IMR-90 (cell line): Measurements from ENCODE around the gene TMTC2. TPM values are rescaled to one million over a fixed set of nuclear protein-coding genes. Genes with fewer than 3 reads are reported as not detected.
A peak's percentile ranks its signal among the peaks of the same experiment; 100 is the strongest.

Source experiments
- ATAC-seq: fragments of 200-7000 bp; cut with Tn5 transposase; 2 replicates; pipeline ENCODE4 v1.9.1; 2020; ENCODE audit warnings: low read depth, mild to moderate bottlenecking, moderate library complexity
- BruUV-seq: library from RNA; stranded (reverse); fragments of 400-500 nt; replicated peaks from 2 replicates; lab custom pipeline; 2021; lab: Mats Ljungman, UMichigan
- CTCF ChIA-PET: fragments of 300-600 bp; formaldehyde crosslinking; extraction: SDS; loops from one replicate; lab custom pipeline; 2021; ENCODE audit warnings: antibody characterized with exemption; lab: Yijun Ruan, JAX
- POLR2A ChIA-PET: fragments of 300-600 bp; sonication (Branson Sonifier 250); formaldehyde crosslinking; loops from one replicate; lab custom pipeline; 2022; ENCODE audit warnings: antibody characterized with exemption; ENCODE audit not compliant: unreplicated experiment; lab: Charles Lee
- DNase-seq: peaks from one replicate; pipeline ENCODE4 v3.0.0; 2013
- H2AFZ ChIP-seq: replicated peaks from 2 replicates; pipeline ENCODE3; 2013; ENCODE audit warnings: low read length, mild to moderate bottlenecking; ENCODE audit not compliant: poor library complexity
- H2AK5ac ChIP-seq: 2 replicates; pipeline ENCODE4 v1.6.1; 2013; ENCODE audit warnings: low read depth, low read length, inconsistent platforms
- H2AK9ac ChIP-seq: replicated peaks from 2 replicates; pipeline ENCODE3; 2013; ENCODE audit warnings: mild to moderate bottlenecking, low read depth, low read length, moderate library complexity; ENCODE audit not compliant: poor library complexity
- H2BK120ac ChIP-seq: 2 replicates; pipeline ENCODE4 v1.6.1; 2013; ENCODE audit warnings: low read depth, low read length, inconsistent platforms
- H2BK15ac ChIP-seq: 3 replicates; pipeline ENCODE4 v1.6.1; 2013; ENCODE audit warnings: low read depth, low read length, inconsistent platforms
- H2BK20ac ChIP-seq: 2 replicates; pipeline ENCODE4 v1.6.1; 2013; ENCODE audit warnings: low read depth, mild to moderate bottlenecking, inconsistent platforms, low read length, moderate library complexity
- H2BK5ac ChIP-seq: 2 replicates; pipeline ENCODE4 v1.6.1; 2013; ENCODE audit warnings: mild to moderate bottlenecking, low read depth, low read length, inconsistent platforms; ENCODE audit not compliant: poor library complexity, severe bottlenecking
- H3K14ac ChIP-seq: replicated peaks from 2 replicates; pipeline ENCODE4 v1.6.1; 2013; ENCODE audit warnings: low read depth, low read length, inconsistent platforms
- H3K18ac ChIP-seq: 2 replicates; pipeline ENCODE4 v1.6.1; 2013; ENCODE audit warnings: low read depth, low read length, control low read depth
- H3K23ac ChIP-seq: 2 replicates; pipeline ENCODE4 v1.6.1; 2013; ENCODE audit warnings: low read depth, low read length, inconsistent platforms
- H3K27ac ChIP-seq: 2 replicates; pipeline ENCODE4 v1.5.1; 2013; ENCODE audit warnings: mild to moderate bottlenecking, control low read depth, low read length; ENCODE audit not compliant: insufficient read depth
- H3K27me3 ChIP-seq: 2 replicates; pipeline ENCODE4 v1.6.1; 2013; ENCODE audit warnings: low read length; ENCODE audit not compliant: control insufficient read depth, insufficient read depth
- H3K36me3 ChIP-seq: 2 replicates; pipeline ENCODE4 v1.6.1; 2013; ENCODE audit warnings: low read length, mixed read lengths; ENCODE audit not compliant: control insufficient read depth, insufficient read depth
- H3K4ac ChIP-seq: 2 replicates; pipeline ENCODE4 v1.6.1; 2013; ENCODE audit warnings: low read depth, low read length, inconsistent platforms
- H3K4me1 ChIP-seq: 2 replicates; pipeline ENCODE4 v1.6.1; 2013; ENCODE audit warnings: low read length, mixed read lengths; ENCODE audit not compliant: control insufficient read depth, insufficient read depth
- H3K4me2 ChIP-seq: 2 replicates; pipeline ENCODE4 v1.6.1; 2013; ENCODE audit warnings: low read depth, mild to moderate bottlenecking, control low read depth, low read length, moderate library complexity
- H3K4me3 ChIP-seq: 2 replicates; pipeline ENCODE4 v1.5.1; 2013; ENCODE audit warnings: low read depth, mild to moderate bottlenecking, control low read depth, low read length, moderate library complexity; ENCODE audit not compliant: insufficient read depth
- H3K56ac ChIP-seq: 2 replicates; pipeline ENCODE4 v1.6.1; 2013; ENCODE audit warnings: low read length, inconsistent platforms; ENCODE audit not compliant: insufficient read depth; ENCODE audit errors: extremely low read depth
- H3K79me1 ChIP-seq, 2 experiments: 2 replicates each; pipeline ENCODE4 v1.6.1; 2013; ENCODE audit warnings: low read length in 2 of 2, inconsistent platforms in 1 of 2, low read depth in 1 of 2
- H3K9ac ChIP-seq: 2 replicates; pipeline ENCODE4 v1.6.1; 2013; ENCODE audit warnings: low read depth, low read length, control low read depth
- H3K9me1 ChIP-seq: 2 replicates; pipeline ENCODE4 v1.6.1; 2013; ENCODE audit warnings: low read length, inconsistent platforms; ENCODE audit not compliant: insufficient read depth
- H3K9me3 ChIP-seq: 2 replicates; pipeline ENCODE4 v1.6.1; 2013; ENCODE audit warnings: low read length; ENCODE audit not compliant: control insufficient read depth, insufficient read depth
- H4K20me1 ChIP-seq: 2 replicates; pipeline ENCODE4 v1.6.1; 2013; ENCODE audit warnings: low read length, inconsistent platforms; ENCODE audit not compliant: insufficient read depth
- H4K5ac ChIP-seq: 2 replicates; pipeline ENCODE4 v1.6.1; 2013; ENCODE audit warnings: mild to moderate bottlenecking, low read depth, low read length, control low read depth
- H4K8ac ChIP-seq, 2 experiments: 2 replicates each; pipeline ENCODE4 v1.6.1; 2013; ENCODE audit warnings: low read depth in 2 of 2, low read length in 2 of 2, control low read depth in 1 of 2, inconsistent platforms in 1 of 2
- H4K91ac ChIP-seq: 2 replicates; pipeline ENCODE4 v1.6.1; 2013; ENCODE audit warnings: low read depth, low read length, inconsistent platforms; ENCODE audit not compliant: insufficient read depth
- BHLHE40 ChIP-seq: fragments of 150-350 bp; IDR thresholded peaks from 2 replicates; pipeline ENCODE4 v1.6.1; 2016; ENCODE audit warnings: mild to moderate bottlenecking, low read depth, low read length
- FOS ChIP-seq: fragments of 150-350 bp; IDR thresholded peaks from 2 replicates; pipeline ENCODE4 v1.6.1; 2016; ENCODE audit warnings: low read depth, low read length
- POLR2A ChIP-seq: IDR thresholded peaks from 2 replicates; pipeline ENCODE4 v1.6.1; 2012; ENCODE audit warnings: mild to moderate bottlenecking, low read depth, low read length
- WGBS, 2 experiments: methylation state at CpG; one replicate each; pipeline versions ENCODE4 v1.1.5 to v1.1.7; 2013; ENCODE audit warnings: missing lambda C conversion rate in 2 of 2; ENCODE audit not compliant: insufficient read length in 1 of 2; ENCODE audit errors: extremely low coverage in 2 of 2; 5-methylcytosine and 5-hydroxymethylcytosine counted together
- dilution Hi-C: fragments of 300-500 bp; cut with HindIII; formaldehyde crosslinking; loops from one replicate; pipeline ENCODE4 v1.14.3; 2018; ENCODE audit warnings: low sequenced_read_pairs; ENCODE audit not compliant: unreplicated experiment
- in situ Hi-C: fragments of 300-500 bp; cut with MboI; formaldehyde crosslinking; loops from 3 replicates; pipeline ENCODE4 v1.14.3; 2019; ENCODE audit warnings: low sequenced_read_pairs, inconsistent platforms, mixed read lengths
- intact Hi-C: fragments of 100-400 bp; cut with micrococcal nuclease; formaldehyde crosslinking; loops from 2 replicates; pipeline ENCODE4 v1.10.0; 2022
- polyA plus RNA-seq, 3 experiments: library from polyadenylated mRNA; depleted of rRNA; stranded (reverse); fragments of >200 nt; gene quantifications; 2 replicates each; pipeline ENCODE4 v1.2.3, GENCODE V29; 2012; ENCODE audit warnings: low replicate concordance in 1 of 3
- total RNA-seq: library from RNA; depleted of rRNA; stranded (reverse); fragments of >200 nt; gene quantifications from 2 replicates; pipeline ENCODE4 v1.2.3, GENCODE V29; 2012

TMTC2 gene
- total and polyA plus RNA-seq, 2 of the 4 experiments (the other 2 are of a cell fraction): 0.56 to 1.4 TPM

GRCh38 chr12:83015390-83016217, 328.9 kb downstream of the TMTC2 start (continued):
- no peak for TF ChIP-seq BHLHE40

GRCh38 chr12:83016218-83016835, 329.6 kb downstream of the TMTC2 start:
- Histone ChIP-seq H2BK20ac (no peak overlapping the region), H3K18ac (no peak overlapping the region), H3K4me1 (no peaks in the 10 kb centered on the region), H2BK120ac (no peak overlapping the region), H2AFZ (no peak overlapping the region), H3K23ac (no peak overlapping the region), H4K5ac (no peak overlapping the region), H3K4me3 (no peak overlapping the region), H3K4me2 (peak overlapping the region; percentile 64; the same call in 1 of the 2 replicates), H3K79me1 (no peaks in the 10 kb centered on the region), H2BK5ac (no peak overlapping the region), H4K91ac (no peak overlapping the region), H2BK15ac (no peak overlapping the region), H3K36me3 (no peaks in the 10 kb centered on the region), H3K9me3 (no peaks in the 10 kb centered on the region), H3K4ac (no peak overlapping the region), H3K14ac (no peak overlapping the region), H2AK5ac (no peak overlapping the region), H4K20me1 (no peaks in the 10 kb centered on the region), H4K8ac (no peak overlapping the region), H3K9me1 (no peaks in the 10 kb centered on the region), H3K27me3 (no peaks in the 10 kb centered on the region), H2AK9ac (no peak overlapping the region), H3K9ac (no peak overlapping the region), H3K27ac (no peak overlapping the region), H3K56ac (no peak overlapping the region)
- WGBS, 2 experiments: no CpG with 5 or more reads among the region's 1 CpG
- in situ Hi-C loops: loop anchor here (25.0 kb wide), 1 partner anchor 1496 kb away; no protein-coding TSS in a partner anchor
- TF ChIP-seq POLR2A (no peak), FOS (peak; percentile 55)
- ChIA-PET CTCF (no interaction called here), POLR2A (no interaction called here)
- dilution Hi-C loops: no loop called here
- intact Hi-C loops: no loop called here
- DNase-seq: peak; percentile 89
- peak; percentile 96 for ATAC-seq
- no TSS peak for BruUV-seq
